A549 (cell line): ENCODE data around the gene C2CD5.

Experiments
- MYC ChIP-seq: IDR thresholded peaks from 2 replicates; pipeline ENCODE4 v1.6.1; 2012; ENCODE audit warnings: mild to moderate bottlenecking, inconsistent platforms, low read length, improper control_type of control experiment, borderline replicate concordance
- TF ChIP-seq, protein P1 (sequence below): fragments of >200 bp; sonication (Bioruptor Twin); formaldehyde crosslinking; IDR thresholded peaks from 3 replicates; pipeline ENCODE4 v1.5.1; 2016

DNA sequence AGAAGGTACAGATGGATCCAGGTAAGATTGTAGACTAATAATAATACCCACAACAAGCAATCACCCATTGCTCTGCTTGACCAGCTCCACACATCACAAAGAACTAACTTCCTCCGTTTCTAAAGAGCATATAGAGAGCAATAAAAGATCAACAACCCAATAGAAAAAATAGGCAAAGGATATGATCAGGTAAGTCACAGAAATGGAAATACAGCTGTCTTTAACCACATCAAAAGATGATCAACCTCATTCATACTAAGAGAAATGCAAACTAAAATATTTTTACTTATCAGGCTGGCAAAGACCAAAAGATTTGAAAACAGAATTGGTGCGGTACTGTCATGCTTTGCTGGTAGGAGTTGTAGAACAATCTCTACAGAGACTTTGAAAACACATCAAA is 8.9 kb downstream of the C2CD5 start:
- TF ChIP-seq MYC: no peak
- TF ChIP-seq, protein P1, sequence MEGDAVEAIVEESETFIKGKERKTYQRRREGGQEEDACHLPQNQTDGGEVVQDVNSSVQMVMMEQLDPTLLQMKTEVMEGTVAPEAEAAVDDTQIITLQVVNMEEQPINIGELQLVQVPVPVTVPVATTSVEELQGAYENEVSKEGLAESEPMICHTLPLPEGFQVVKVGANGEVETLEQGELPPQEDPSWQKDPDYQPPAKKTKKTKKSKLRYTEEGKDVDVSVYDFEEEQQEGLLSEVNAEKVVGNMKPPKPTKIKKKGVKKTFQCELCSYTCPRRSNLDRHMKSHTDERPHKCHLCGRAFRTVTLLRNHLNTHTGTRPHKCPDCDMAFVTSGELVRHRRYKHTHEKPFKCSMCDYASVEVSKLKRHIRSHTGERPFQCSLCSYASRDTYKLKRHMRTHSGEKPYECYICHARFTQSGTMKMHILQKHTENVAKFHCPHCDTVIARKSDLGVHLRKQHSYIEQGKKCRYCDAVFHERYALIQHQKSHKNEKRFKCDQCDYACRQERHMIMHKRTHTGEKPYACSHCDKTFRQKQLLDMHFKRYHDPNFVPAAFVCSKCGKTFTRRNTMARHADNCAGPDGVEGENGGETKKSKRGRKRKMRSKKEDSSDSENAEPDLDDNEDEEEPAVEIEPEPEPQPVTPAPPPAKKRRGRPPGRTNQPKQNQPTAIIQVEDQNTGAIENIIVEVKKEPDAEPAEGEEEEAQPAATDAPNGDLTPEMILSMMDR: no peak
